ENCODE data around the gene ACTR2.

DNA sequence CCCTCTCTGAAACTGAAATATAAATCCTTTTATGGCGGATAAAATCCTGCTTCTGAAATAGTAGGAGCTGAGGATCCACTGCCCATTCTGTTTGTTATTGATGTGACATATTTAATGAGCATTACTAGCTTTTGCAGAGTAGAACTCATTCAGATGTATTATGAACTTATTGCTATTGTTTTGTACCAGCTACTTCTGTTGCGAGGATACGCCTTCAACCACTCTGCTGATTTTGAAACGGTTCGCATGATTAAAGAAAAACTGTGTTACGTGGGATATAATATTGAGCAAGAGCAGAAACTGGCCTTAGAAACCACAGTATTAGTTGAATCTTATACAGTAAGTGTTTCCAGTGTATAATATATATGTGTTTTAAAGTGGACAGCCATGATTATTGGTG lies 27.7 kb downstream of the ACTR2 start:
- TF ChIP-seq POLR2AphosphoS5 (IDR thresholded peaks at IDR 0.05): no peak
- TF ChIP-seq CTCF (IDR thresholded peaks at IDR 0.05): no peak
- TF ChIP-seq POLR2A (IDR thresholded peaks at IDR 0.05): no peak
- TF ChIP-seq EP300 (IDR thresholded peaks at IDR 0.05; ENCODE audit: low read depth): no peak
